Smooth muscle cell of bladder (primary cell): ENCODE results near the gene RTL3. TPM values are rescaled to one million over a fixed set of nuclear protein-coding genes. Genes with fewer than 3 reads are reported as not detected.

Source experiments
- total RNA-seq: library from RNA; depleted of rRNA; stranded (reverse); fragments of >200 nt; gene quantifications from 2 replicates; pipeline ENCODE4 v1.2.3, GENCODE V29; 2014

Gene RTL3
- total RNA-seq = not detected in 2 replicates

GRCh38 chrX:78658845-78659744 lies at the start of gene RTL3:
TSS of gene RTL3 (minus strand) at chrX:78659328. CDS start at chrX:78658420, 908 bp downstream.

Other genes with a start within 250 kb of the RTL3 start
- gene LPAR4, start 88.4 kb upstream of the RTL3 start, total RNA-seq = 0.09 TPM in 1 of 2 replicates, not detected in the other